Measurements from ENCODE around the gene IFNA4.

The IFNA4 gene

DNA sequence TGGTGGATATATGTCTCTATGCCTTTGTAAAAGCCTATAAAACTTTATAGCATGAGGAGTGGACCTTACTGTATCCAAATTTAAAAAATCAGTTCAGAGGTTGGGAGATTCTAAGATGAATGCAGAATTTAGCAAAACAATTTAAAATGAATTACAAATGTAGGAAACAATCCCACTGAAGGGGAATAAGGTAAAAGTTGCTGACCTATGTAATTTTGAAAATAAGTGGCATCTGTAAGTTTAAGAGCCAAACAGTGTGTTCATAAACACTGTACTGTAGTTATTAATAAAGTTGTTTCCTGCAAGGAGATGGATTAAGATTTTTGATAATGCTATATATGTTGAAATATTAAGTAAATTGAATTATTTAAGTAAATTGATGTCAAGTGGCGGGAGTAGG, 50.4 kb downstream of the IFNA4 start:
- Mint-ChIP-seq H3K27ac (no peak overlapping the region), H3K4me1 (no peaks in the 10 kb centered on the region), H3K4me3 (no peak overlapping the region), H3K9me3 (no peaks in the 10 kb centered on the region), H3K36me3 (no peaks in the 10 kb centered on the region), H3K27me3 (peaks cover 7% of the 10 kb centered on the region)
- DNase-seq (ENCODE audit: low spot score in 2 of 2) = no peak
- ATAC-seq (ENCODE audit: low read depth) = no peak
